GM12864 (cell line): ENCODE results near the gene BACE2.

ENCODE experiments used
- DNase-seq: peaks from one replicate; pipeline ENCODE4 v3.0.0-alpha.2; 2011; ENCODE audit warnings: low read depth
- H3K4me3 ChIP-seq: 2 replicates; pipeline ENCODE4 v1.5.1; 2011; ENCODE audit warnings: mild to moderate bottlenecking, low read depth, low read length, control low read depth
- TF ChIP-seq, protein P1 (sequence below): IDR thresholded peaks from 2 replicates; pipeline ENCODE4 v1.5.1; 2011; ENCODE audit warnings: low read depth, mild to moderate bottlenecking, moderate library complexity, low read length, control low read depth, inconsistent platforms; ENCODE audit errors: missing control alignments

The BACE2 gene

GRCh38 chr21:41210426-41211059 is 42.6 kb downstream of the BACE2 start:
- no peak overlapping the region for H3K4me3 ChIP-seq
- TF ChIP-seq, protein P1, sequence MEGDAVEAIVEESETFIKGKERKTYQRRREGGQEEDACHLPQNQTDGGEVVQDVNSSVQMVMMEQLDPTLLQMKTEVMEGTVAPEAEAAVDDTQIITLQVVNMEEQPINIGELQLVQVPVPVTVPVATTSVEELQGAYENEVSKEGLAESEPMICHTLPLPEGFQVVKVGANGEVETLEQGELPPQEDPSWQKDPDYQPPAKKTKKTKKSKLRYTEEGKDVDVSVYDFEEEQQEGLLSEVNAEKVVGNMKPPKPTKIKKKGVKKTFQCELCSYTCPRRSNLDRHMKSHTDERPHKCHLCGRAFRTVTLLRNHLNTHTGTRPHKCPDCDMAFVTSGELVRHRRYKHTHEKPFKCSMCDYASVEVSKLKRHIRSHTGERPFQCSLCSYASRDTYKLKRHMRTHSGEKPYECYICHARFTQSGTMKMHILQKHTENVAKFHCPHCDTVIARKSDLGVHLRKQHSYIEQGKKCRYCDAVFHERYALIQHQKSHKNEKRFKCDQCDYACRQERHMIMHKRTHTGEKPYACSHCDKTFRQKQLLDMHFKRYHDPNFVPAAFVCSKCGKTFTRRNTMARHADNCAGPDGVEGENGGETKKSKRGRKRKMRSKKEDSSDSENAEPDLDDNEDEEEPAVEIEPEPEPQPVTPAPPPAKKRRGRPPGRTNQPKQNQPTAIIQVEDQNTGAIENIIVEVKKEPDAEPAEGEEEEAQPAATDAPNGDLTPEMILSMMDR: no peak

GRCh38 chr21:41211060-41211805 is 43.3 kb downstream of the BACE2 start:
- TF ChIP-seq, protein P1: no peak
- no peak overlapping the region for H3K4me3 ChIP-seq
- DNase-seq: no peak

More at GRCh38 chr21:41210426-41211059, 42.6 kb downstream of the BACE2 start:
- no peak for DNase-seq

DNA sequence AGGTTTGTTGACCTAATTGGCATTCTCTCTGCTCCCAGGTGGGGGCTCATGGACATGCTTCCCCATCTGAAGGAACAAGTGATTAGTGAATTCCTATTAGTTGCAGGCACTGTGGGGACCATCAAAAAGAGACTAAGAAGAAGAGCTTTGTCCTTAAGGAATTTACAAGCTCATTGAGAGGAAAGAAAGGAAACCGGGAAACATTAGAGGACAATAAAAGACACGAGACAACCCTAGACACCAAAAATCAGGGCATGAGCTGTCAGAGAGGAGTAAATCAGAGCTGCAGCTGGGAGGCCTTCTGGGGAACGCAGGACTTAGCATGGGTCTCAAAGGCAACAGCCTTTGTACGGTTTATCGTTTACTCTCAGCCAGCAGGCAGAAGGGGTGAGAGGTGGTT is 45.1 kb downstream of the BACE2 start:
- DNase-seq: no peak
- no peak overlapping the region for H3K4me3 ChIP-seq
- TF ChIP-seq, protein P1: no peak

GRCh38 chr21:41215856-41216408 is 48.0 kb downstream of the BACE2 start:
- TF ChIP-seq, protein P1: no peak
- DNase-seq: no peak
- H3K4me3 ChIP-seq: no peak overlapping the region

DNA sequence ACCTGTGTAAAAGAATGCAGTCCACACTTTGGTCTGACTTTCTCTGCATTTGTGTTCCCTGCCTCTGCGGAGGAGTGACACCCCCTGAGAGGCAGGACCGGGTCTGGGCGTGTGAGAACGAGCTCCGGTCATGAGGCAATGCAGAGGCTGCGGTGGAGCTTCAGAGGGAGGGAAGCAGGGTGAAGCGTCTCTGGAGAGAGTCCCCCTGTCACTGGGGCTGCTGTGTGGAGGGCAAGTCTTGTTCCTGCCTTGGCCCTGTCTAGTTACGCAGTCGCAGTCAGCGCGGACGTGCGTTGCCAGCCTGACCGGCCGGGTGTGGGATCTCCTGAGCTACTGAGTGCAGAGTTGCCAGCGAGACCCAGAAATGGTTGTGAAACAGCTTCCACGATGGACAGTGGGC is 48.5 kb downstream of the BACE2 start:
- DNase-seq: no peak
- TF ChIP-seq, protein P1: no peak
- no peak overlapping the region for H3K4me3 ChIP-seq

GRCh38 chr21:41217671-41218385 is 49.9 kb downstream of the BACE2 start:
- DNase-seq: no peak
- no peak overlapping the region for H3K4me3 ChIP-seq
- TF ChIP-seq, protein P1: no peak
